Erythroblast (primary cell): Measurements from ENCODE around the gene CCDC171.

Experiments used
- DNase-seq, 2 experiments: peaks; one replicate each; lab custom pipeline; 2025; lab: John Stamatoyannopoulos, UW
- GATA1 ChIP-seq: IDR thresholded peaks from 2 replicates; pipeline ENCODE4 v1.6.1; 2011; ENCODE audit warnings: low read depth, mild to moderate bottlenecking, control low read depth, low read length, moderate library complexity
- POLR2A ChIP-seq: IDR thresholded peaks from 2 replicates; pipeline ENCODE4 v1.6.1; 2011; ENCODE audit warnings: mild to moderate bottlenecking, low read length

The CCDC171 gene

GRCh38 chr9:15882328-15882727 lies 329.5 kb downstream of the CCDC171 start:
- DNase-seq: no peak
- no peak for TF ChIP-seq GATA1

GRCh38 chr9:15882883-15883282 lies 330.0 kb downstream of the CCDC171 start:
- DNase-seq: no peak
- TF ChIP-seq GATA1: no peak
- no peak for TF ChIP-seq POLR2A

GRCh38 chr9:15885464-15885863 lies 332.6 kb downstream of the CCDC171 start:
- no peak for DNase-seq
- TF ChIP-seq GATA1: no peak
- TF ChIP-seq POLR2A: no peak

DNA sequence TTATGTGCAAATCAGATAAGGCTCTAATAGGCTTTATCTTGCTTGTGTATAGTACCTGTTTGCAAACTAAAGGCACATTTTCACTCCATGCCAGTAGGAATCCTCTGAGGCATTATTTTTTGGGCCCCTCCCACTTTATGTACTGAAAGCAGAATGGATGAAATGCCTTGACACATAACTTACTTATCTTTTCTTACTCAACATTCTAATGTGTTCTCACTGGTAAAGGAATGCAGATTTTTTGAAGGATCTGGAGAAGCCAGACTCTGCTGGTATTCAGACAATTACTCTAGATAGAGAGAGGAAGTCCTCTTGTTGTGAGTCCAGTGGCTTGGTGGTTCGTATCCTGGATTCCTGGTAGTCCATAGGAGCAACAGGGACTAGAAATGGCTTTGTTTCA lies 336.7 kb downstream of the CCDC171 start:
- no peak for DNase-seq
- TF ChIP-seq POLR2A (no peak), GATA1 (no peak)

- TF ChIP-seq POLR2A: no peak
- TF ChIP-seq GATA1: no peak
- no peak for DNase-seq
Measured at GRCh38 chr9:15901572-15901971, 348.7 kb downstream of the CCDC171 start.

DNA sequence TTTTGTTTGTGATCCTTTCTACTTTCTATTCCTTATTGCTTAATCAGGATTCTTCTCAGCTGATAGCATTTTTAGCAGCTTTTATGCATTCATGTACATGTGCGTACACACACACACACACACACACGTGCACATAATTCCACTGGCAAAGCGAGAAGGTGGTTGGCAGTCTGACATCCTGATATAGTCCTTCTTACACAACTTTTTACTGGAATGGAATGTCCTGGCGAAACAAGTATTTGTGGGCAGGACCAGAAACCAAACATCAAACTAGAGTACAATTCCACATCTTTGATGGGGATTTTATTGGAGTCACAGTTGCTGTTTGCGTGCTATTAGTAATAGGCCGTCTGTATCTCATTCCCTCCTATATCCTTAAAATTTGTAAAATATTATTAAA lies 356.5 kb downstream of the CCDC171 start:
- TF ChIP-seq GATA1 (no peak), POLR2A (no peak)
- DNase-seq: no peak

GRCh38 chr9:15915711-15916110 lies 362.9 kb downstream of the CCDC171 start:
- DNase-seq: peak in 1 of 2 experiments; percentile 1
- TF ChIP-seq GATA1 (no peak), POLR2A (no peak)

DNA sequence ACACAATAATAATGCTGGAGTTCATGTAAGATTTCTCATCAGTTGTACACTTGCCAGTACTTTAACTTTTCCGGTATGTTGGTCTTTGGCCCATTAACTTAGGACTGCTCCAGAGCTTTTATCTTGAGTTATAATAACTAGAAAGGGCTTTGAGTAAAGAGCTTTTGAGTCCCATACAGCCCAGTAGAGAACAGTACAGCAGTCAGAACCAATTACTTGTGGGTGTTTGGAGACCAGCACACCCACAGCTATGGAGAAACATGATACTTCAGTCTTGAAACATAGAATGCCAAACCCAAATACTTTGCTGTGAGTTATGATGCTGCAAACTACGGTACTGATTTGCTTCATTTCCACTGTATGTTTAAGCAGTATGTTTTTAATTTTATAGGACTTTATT lies 374.3 kb downstream of the CCDC171 start:
- no peak for DNase-seq
- TF ChIP-seq POLR2A: no peak
- TF ChIP-seq GATA1: no peak

- DNase-seq: no peak
- TF ChIP-seq POLR2A: no peak
- TF ChIP-seq GATA1: no peak
Measured at GRCh38 chr9:15935661-15936305, 382.9 kb downstream of the CCDC171 start.

DNA sequence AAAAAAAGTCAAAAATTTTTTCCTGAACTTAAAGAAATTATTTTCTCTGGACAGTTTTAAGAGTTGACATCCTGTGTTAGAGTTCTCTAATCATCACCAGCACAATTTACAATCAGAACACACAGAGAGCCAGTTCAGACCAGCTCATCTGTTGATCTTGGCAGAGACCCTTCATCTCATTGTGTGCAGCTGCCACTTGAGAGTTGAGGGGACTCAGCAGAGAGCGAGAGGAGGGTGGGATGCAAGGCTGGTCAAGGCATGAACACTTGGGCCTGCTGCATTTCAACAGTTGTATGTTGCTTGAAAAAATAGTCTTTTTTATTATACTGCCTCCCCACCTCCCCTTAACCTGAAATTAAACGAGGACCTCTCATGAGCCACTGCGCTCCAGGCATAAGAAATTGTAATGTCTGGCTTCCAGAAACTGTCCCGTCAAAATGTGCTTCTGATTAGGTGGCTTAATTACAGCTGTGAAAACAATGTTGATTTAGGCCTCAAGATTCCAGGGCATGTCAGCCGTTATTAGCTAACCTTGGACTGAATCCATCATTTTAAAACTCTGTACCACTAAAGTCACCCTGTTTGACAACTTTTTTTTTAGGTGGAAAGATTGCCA lies 383.6 kb downstream of the CCDC171 start:
- TF ChIP-seq GATA1 (no peak), POLR2A (no peak)
- peak in 1 of 2 experiments; percentile 1 for DNase-seq

DNA sequence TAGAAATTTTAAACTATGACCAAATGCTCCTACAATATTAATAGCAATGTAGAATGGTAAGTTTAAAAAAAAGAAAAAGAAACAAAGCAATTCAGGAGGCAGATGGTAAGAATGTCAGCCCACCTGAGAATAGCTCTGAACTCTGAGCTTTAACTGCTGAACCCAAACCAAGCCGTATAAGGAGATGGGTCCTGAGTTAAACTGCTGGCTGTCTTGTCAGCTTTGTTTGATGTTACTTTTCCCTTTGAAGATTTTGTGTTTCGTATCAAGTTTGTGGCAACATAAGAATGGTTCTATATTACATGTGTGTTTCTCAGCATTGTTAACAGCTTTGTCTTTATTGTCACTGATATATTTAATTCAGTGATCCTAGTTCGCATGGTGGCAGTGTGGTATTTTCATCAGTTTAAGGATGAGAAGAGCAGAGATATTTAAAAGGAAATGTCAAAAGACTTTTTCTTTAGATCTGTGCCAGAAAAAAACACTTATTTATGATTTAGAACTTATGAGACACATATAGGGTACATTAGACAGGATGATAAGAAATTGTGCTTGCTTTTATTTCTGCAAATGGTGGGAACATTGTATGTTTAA lies 390.1 kb downstream of the CCDC171 start:
- TF ChIP-seq POLR2A: no peak
- TF ChIP-seq GATA1: no peak
- DNase-seq: no peak

DNA sequence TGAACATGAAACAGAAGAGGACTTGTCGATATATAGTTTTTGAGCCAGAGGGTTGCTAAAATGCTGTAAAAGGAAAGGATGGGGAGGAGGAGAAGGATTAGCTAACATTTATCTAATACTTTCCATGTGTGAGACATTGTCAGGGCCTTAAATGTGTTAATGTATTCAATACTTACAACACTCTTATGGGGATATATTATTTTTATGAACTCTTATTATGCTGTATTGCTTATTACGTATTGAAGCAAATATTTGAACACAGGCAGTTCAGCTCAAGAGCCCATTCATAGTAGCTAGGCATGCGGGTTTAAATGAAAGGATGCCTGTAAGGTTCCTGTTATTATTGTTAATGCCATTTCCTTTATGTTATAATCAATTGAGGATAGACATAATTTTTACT lies 391.5 kb downstream of the CCDC171 start:
- TF ChIP-seq POLR2A: no peak
- TF ChIP-seq GATA1: no peak
- no peak for DNase-seq

DNA sequence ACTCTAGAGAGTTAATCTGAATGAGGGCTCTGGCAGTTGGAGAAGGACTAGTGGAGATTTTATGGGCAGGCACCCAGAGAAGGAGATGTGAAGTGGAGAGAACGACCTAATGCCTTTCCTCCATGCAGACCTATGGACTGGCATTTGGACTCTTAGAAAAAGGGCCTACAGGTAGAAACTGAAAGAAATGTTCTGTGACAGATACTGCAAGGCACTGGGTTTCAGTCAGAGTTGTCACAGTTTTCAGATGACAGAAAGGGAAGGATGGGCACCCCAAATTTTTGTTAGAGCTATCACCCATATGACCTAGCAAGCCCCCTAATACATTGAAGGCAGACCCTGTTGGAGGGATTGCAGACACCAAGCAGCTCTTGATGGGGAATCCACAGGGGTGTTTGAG lies 406.8 kb downstream of the CCDC171 start:
- no peak for DNase-seq
- TF ChIP-seq POLR2A (no peak), GATA1 (no peak)

DNA sequence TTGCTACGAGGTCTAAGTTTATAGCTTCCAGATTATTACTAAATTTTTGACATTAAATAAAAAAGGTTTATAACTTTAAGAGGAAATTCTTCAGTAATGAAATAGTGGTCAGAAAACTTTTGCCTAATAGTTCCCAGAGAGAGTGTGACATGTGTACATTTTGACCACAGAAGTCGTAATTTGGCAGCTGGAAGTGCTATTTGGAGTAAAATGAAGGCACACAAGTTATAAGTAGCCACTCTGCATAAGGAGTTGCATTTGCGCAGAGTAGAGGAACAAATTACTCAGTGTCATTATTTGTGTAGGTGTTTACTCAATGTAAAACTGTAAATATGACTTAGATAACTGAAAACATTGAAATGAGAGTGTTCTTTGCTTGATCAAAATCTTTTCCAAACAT lies 408.4 kb downstream of the CCDC171 start:
- no peak for DNase-seq
- TF ChIP-seq GATA1: no peak
- no peak for TF ChIP-seq POLR2A

GRCh38 chr9:15965246-15965745 lies 412.5 kb downstream of the CCDC171 start:
- DNase-seq: no peak
- TF ChIP-seq POLR2A (no peak), GATA1 (no peak)
